Mesendoderm (in vitro differentiated cells): Measurements from ENCODE around the gene ADAM10.

Source experiments
- DNase-seq: peaks from one replicate; pipeline ENCODE4 v3.0.0; 2013
- H2AK5ac ChIP-seq: 2 replicates; pipeline ENCODE4 v1.6.1; 2013; ENCODE audit warnings: low read length, inconsistent platforms
- H2BK120ac ChIP-seq: 2 replicates; pipeline ENCODE4 v1.6.1; 2013; ENCODE audit warnings: low read depth, mild to moderate bottlenecking, low read length, moderate library complexity, mixed read lengths
- H2BK15ac ChIP-seq: replicated peaks from 2 replicates; pipeline ENCODE4 v1.6.1; 2013; ENCODE audit warnings: low read depth, mild to moderate bottlenecking, moderate library complexity
- H2BK5ac ChIP-seq: 2 replicates; pipeline ENCODE4 v1.6.1; 2013; ENCODE audit warnings: low read length, inconsistent platforms
- H3K18ac ChIP-seq: 2 replicates; pipeline ENCODE4 v1.6.1; 2013; ENCODE audit warnings: mild to moderate bottlenecking, low read length, mixed read lengths
- H3K23ac ChIP-seq: one replicate; pipeline ENCODE4 v1.6.1; 2013; ENCODE audit warnings: low read length
- H3K27ac ChIP-seq: 2 replicates; pipeline ENCODE4 v1.5.1; 2013; ENCODE audit warnings: low read depth, mild to moderate bottlenecking, inconsistent platforms, low read length, moderate library complexity
- H3K27me3 ChIP-seq: 2 replicates; pipeline ENCODE4 v1.6.1; 2013; ENCODE audit warnings: low read length, control low read depth, mild to moderate bottlenecking, inconsistent platforms; ENCODE audit not compliant: insufficient read depth, poor library complexity
- H3K36me3 ChIP-seq: 2 replicates; pipeline ENCODE4 v1.6.1; 2013; ENCODE audit warnings: low read length, inconsistent platforms; ENCODE audit not compliant: control insufficient read depth, insufficient read depth
- H3K4ac ChIP-seq: one replicate; pipeline ENCODE4 v1.6.1; 2013; ENCODE audit warnings: low read depth, mild to moderate bottlenecking, low read length, moderate library complexity
- H3K4me1 ChIP-seq: 2 replicates; pipeline ENCODE4 v1.6.1; 2013; ENCODE audit warnings: low read depth, low read length, inconsistent platforms; ENCODE audit not compliant: control insufficient read depth
- H3K4me2 ChIP-seq: 2 replicates; pipeline ENCODE4 v1.6.1; 2013; ENCODE audit warnings: low read length
- H3K4me3 ChIP-seq: 2 replicates; pipeline ENCODE4 v1.5.1; 2013; ENCODE audit warnings: mild to moderate bottlenecking, low read length
- H3K56ac ChIP-seq: one replicate; pipeline ENCODE4 v1.6.1; 2013; ENCODE audit warnings: low read length
- H3K79me1 ChIP-seq: 2 replicates; pipeline ENCODE4 v1.6.1; 2013; ENCODE audit warnings: low read length, inconsistent platforms
- H3K79me2 ChIP-seq: 2 replicates; pipeline ENCODE4 v1.6.1; 2013; ENCODE audit warnings: mild to moderate bottlenecking, low read length; ENCODE audit not compliant: control insufficient read depth, insufficient read depth
- H3K9ac ChIP-seq: 2 replicates; pipeline ENCODE4 v1.6.1; 2013; ENCODE audit warnings: low read length, inconsistent platforms
- H4K5ac ChIP-seq: one replicate; pipeline ENCODE4 v1.6.1; 2013; ENCODE audit warnings: low read length
- H4K8ac ChIP-seq: one replicate; pipeline ENCODE4 v1.6.1; 2013; ENCODE audit warnings: low read depth, mild to moderate bottlenecking, control low read depth, low read length, moderate library complexity
- WGBS: extraction: QIAGEN DNeasy Blood & Tissue Kit; methylation state at CpG from one replicate; pipeline ENCODE4 v1.1.7; 2013; ENCODE audit warnings: low lambda C conversion rate, missing lambda C conversion rate; ENCODE audit not compliant: insufficient coverage; ENCODE audit errors: extremely low coverage; 5-methylcytosine and 5-hydroxymethylcytosine counted together

Gene ADAM10

DNA sequence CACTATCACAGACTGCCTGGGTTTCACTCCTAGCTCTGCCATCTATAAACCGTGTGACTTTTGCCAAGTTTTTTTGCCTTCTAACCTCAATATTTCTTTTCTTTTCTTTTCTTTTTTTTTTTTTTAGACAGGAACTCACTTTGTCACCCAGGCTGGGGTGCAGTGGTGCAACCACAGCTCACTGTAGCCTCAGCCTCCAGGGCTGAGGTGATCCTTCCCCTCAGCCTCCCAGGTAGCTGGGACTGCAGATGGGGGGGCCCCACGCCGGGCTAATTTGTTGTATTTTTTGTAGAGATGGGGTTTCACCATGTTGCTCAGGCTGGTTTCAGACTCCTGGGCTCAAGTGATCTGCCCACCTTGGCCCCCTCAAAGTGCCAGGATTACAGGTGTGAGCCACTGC lies 3.2 kb upstream of the ADAM10 start:
- Histone ChIP-seq H3K27ac (no peak overlapping the region), H2BK120ac (no peak overlapping the region), H3K4me1 (no peaks in the 10 kb centered on the region), H3K56ac (no peak overlapping the region), H3K18ac (no peak overlapping the region), H3K4me3 (no peak overlapping the region), H3K36me3 (no peaks in the 10 kb centered on the region), H3K9ac (no peak overlapping the region), H2BK5ac (no peak overlapping the region), H3K79me2 (peaks cover 11% of the 10 kb centered on the region), H3K4ac (no peak overlapping the region), H4K8ac (no peak overlapping the region), H3K27me3 (no peaks in the 10 kb centered on the region), H3K79me1 (no peaks in the 10 kb centered on the region), H3K4me2 (no peak overlapping the region), H4K5ac (no peak overlapping the region), H3K23ac (no peak overlapping the region), H2AK5ac (no peak overlapping the region), H2BK15ac (no peak overlapping the region)
- no CpG with 5 or more reads among the region's 3 CpGs for WGBS
- DNase-seq: no peak

- Histone ChIP-seq H3K9ac (peak overlapping the region; percentile 94), H2AK5ac (no peak overlapping the region), H3K27me3 (no peaks in the 10 kb centered on the region), H3K18ac (peak overlapping the region; percentile 72), H3K79me2 (peaks cover 36% of the 10 kb centered on the region), H3K4ac (peak overlapping the region; percentile 85), H3K23ac (peak overlapping the region; percentile 66), H2BK15ac (no peak overlapping the region), H4K8ac (no peak overlapping the region), H3K4me1 (no peaks in the 10 kb centered on the region), H2BK5ac (peak overlapping the region; percentile 82), H3K27ac (peak overlapping the region; percentile 97), H3K79me1 (peaks cover 2% of the 10 kb centered on the region), H4K5ac (no peak overlapping the region), H3K36me3 (no peaks in the 10 kb centered on the region), H3K4me2 (peak overlapping the region; percentile 77), H3K56ac (peak overlapping the region; percentile 99), H3K4me3 (peak overlapping the region; percentile 69), H2BK120ac (no peak overlapping the region)
- no CpG with 5 or more reads among the region's 81 CpGs for WGBS
- DNase-seq: peak; percentile 81
Observed at GRCh38 chr15:58748852-58749531, 515 bp downstream of the ADAM10 start.

GRCh38 chr15:58748040-58748851 lies 1.3 kb downstream of the ADAM10 start:
- H3K23ac ChIP-seq: no peak overlapping the region
- no peaks in the 10 kb centered on the region for H3K4me1 ChIP-seq
- no peaks in the 10 kb centered on the region for H3K27me3 ChIP-seq
- H4K8ac ChIP-seq: no peak overlapping the region
- H3K79me2 ChIP-seq: peaks cover 42% of the 10 kb centered on the region
- no peak overlapping the region for H3K18ac ChIP-seq
- peak overlapping the region; percentile 94 for H3K9ac ChIP-seq
- H3K4ac ChIP-seq: no peak overlapping the region
- peaks cover 2% of the 10 kb centered on the region for H3K79me1 ChIP-seq
- H2BK15ac ChIP-seq: no peak overlapping the region
- peak overlapping the region; percentile 77 for H3K4me2 ChIP-seq
- no peak overlapping the region for H2BK5ac ChIP-seq
- no peak overlapping the region for H4K5ac ChIP-seq
- H2AK5ac ChIP-seq: no peak overlapping the region
- peak overlapping the region; percentile 99 for H3K56ac ChIP-seq
- no CpG with 5 or more reads among the region's 14 CpGs for WGBS
- no peak overlapping the region for H2BK120ac ChIP-seq
- no peak for DNase-seq
- no peaks in the 10 kb centered on the region for H3K36me3 ChIP-seq
- H3K27ac ChIP-seq: peak overlapping the region; percentile 97
- H3K4me3 ChIP-seq: peak overlapping the region; percentile 69

GRCh38 chr15:58746174-58746573 lies 3.3 kb downstream of the ADAM10 start:
- H4K8ac ChIP-seq: no peak overlapping the region
- H3K4me1 ChIP-seq: no peaks in the 10 kb centered on the region
- DNase-seq: no peak
- no peak overlapping the region for H3K4me3 ChIP-seq
- H3K4me2 ChIP-seq: no peak overlapping the region
- H3K18ac ChIP-seq: no peak overlapping the region
- no peak overlapping the region for H3K9ac ChIP-seq
- peaks cover 63% of the 10 kb centered on the region for H3K79me2 ChIP-seq
- no peak overlapping the region for H2AK5ac ChIP-seq
- no peak overlapping the region for H2BK5ac ChIP-seq
- H2BK15ac ChIP-seq: no peak overlapping the region
- H3K23ac ChIP-seq: no peak overlapping the region
- H3K36me3 ChIP-seq: no peaks in the 10 kb centered on the region
- no CpG with 5 or more reads among the region's 1 CpG for WGBS
- H3K4ac ChIP-seq: no peak overlapping the region
- no peaks in the 10 kb centered on the region for H3K27me3 ChIP-seq
- H4K5ac ChIP-seq: no peak overlapping the region
- H3K79me1 ChIP-seq: peaks cover 4% of the 10 kb centered on the region
- H3K27ac ChIP-seq: no peak overlapping the region
- no peak overlapping the region for H3K56ac ChIP-seq
- no peak overlapping the region for H2BK120ac ChIP-seq

GRCh38 chr15:58742819-58743502 lies 6.5 kb downstream of the ADAM10 start:
- H2BK5ac ChIP-seq: no peak overlapping the region
- no peak overlapping the region for H3K23ac ChIP-seq
- H2BK15ac ChIP-seq: no peak overlapping the region
- H3K79me2 ChIP-seq: peaks cover 77% of the 10 kb centered on the region
- no peak overlapping the region for H2AK5ac ChIP-seq
- no peaks in the 10 kb centered on the region for H3K4me1 ChIP-seq
- H4K5ac ChIP-seq: no peak overlapping the region
- H3K36me3 ChIP-seq: no peaks in the 10 kb centered on the region
- WGBS: no CpG with 5 or more reads among the region's 5 CpGs
- H3K27me3 ChIP-seq: no peaks in the 10 kb centered on the region
- no peak for DNase-seq
- peak overlapping the region; percentile 12 for H3K18ac ChIP-seq
- H4K8ac ChIP-seq: no peak overlapping the region
- no peak overlapping the region for H3K4me3 ChIP-seq
- H3K9ac ChIP-seq: no peak overlapping the region
- no peak overlapping the region for H3K4ac ChIP-seq
- no peak overlapping the region for H2BK120ac ChIP-seq
- H3K27ac ChIP-seq: no peak overlapping the region
- no peak overlapping the region for H3K56ac ChIP-seq
- H3K79me1 ChIP-seq: peaks cover 6% of the 10 kb centered on the region
- H3K4me2 ChIP-seq: no peak overlapping the region
